GM18873 (cell line): Measurements from ENCODE around the gene SLC39A11.
A peak's percentile ranks its signal among the peaks of the same experiment; 100 is the strongest.

Experiments used
- ATAC-seq: cut with Tn5 transposase; IDR thresholded peaks from one replicate; pipeline ENCODE4 v1.9.1; 2021; ENCODE audit warnings: mild to moderate bottlenecking, moderate library complexity, moderate number of reproducible peaks; ENCODE audit not compliant: unreplicated experiment, low FRiP score

SLC39A11 gene

DNA sequence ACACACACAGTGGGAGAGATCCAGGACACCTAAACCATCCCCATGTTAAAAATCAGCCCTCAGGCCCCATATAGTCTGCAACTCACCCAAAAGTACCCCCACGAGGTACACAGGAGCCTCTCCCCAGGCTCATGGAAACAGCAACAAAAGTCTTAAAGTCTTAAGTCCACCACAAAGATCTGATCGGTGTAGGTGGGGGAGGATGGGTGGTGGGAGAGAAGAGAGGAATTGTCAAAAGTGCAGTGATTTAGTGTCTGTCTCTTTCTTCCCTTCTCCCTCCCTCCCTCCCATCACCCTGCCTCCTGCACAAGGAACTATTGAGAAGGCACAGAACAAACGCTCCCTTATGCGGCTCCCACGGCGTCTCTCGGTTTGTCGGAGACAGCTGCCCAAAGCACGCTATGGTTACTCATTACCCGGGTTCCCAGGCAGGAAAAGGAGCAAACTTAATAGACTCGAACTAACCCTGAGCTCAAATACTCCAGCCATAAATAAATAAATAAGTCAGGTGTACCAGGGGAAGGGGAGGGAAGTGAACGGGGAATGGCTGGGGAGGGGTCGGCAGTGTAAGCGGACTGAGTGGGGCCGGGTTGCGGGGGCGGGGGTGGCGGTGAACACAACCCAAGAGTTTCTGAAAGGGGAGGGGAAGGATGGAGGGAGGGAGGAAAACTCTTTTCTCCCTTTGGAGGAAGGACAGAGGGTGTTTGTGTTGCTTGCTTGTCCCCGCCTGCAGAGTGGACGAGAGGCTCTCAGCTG is 477.4 kb downstream of the SLC39A11 start:
- peak; percentile 60 for ATAC-seq

DNA sequence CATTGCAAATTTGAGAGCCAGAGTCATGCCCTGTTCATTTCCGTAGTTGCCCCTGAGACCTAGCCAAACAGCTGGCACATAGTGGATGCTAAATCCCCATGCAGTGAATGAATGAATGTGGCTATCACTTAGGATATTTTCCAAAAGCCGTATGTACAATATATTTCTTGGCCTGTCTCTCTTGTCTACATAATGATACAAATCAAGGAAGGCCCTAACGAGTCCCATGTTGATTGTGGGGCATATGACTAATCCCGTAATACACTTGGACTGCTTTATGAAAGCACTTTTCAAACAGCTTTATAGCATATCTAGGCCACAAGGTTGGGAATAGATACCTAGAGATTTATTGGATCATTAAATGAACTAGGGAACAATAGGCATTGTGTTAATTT is 478.0 kb downstream of the SLC39A11 start:
- no peak for ATAC-seq

DNA sequence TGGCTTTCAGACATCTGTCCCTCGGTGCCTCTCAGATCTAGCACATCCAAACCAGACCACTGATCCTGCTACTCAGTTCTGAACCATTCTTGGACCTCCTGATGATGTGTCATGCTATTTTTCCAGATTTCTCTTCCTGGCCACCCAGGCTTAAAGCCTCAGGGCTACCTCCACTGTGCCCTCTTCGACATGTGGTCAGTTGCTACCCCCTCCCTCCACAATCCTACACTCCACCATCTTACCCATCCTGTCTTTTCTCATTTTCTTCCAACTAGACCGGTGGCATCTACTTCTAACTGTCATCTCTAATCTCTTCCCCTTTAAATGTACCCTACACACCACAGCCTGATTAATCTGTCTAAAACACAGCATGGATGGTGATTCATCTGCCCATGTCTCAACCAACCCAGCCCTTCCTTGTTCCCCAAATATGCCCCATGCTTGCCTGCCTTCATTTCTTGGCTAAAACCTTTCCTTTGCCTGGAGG is 478.6 kb downstream of the SLC39A11 start:
- no peak for ATAC-seq

DNA sequence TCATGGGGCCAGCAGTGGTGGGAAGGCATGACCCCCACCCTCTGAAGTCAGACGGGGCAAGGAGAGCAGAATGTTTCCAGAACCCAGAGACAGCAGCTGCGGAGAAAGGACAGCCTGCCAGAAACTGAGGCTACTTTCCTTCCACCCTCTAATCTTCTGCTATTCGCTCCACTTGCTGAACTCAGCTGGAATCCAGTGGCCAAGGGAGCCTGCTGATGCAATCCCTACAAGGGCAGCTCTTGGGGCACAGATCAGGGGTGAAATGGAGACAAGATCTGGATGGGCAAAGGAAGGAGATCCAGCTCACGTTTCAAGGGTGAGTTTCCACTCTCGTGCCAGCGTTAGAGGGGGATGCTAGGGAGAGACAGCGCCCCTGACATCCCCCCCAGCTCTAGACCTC is 479.1 kb downstream of the SLC39A11 start:
- no peak for ATAC-seq

DNA sequence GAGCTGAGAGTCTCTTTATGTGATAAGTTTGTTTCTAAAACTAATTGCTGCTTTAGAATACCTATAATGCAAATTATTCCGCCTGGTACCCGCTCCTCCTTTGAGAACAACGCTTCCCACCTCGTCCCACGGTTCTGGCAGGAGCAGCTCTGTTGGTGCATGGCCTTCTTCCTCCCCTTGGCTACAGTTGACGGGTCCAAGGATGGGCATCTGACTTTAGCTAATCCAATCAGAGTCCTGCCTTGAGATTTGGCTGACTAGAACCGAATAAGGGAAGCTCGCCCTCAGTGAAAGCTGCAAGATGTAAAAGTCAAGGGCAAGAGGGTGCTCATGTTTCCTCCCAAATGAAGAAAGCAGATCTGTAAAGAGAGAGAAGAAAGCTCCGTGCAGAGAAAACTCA is 481.3 kb downstream of the SLC39A11 start:
- no peak for ATAC-seq

DNA sequence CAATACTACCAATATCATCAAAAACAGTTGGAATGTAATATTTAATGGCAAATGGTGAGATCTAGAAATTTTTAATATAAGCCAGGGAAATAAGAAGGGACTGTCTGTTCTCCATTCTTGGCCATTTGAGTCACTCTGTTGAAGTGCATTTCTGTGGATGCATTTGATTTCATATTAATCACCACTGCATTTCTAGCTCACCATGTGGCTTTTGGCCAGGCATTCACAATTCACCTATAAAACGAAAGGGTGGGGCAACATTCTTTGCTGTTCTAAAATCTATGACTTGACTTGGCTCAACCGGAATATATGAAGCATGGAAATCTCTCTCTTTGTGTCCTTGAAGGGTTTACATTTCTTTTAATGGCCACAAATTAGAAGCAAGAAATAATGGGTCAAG is 483.0 kb downstream of the SLC39A11 start:
- ATAC-seq: no peak

DNA sequence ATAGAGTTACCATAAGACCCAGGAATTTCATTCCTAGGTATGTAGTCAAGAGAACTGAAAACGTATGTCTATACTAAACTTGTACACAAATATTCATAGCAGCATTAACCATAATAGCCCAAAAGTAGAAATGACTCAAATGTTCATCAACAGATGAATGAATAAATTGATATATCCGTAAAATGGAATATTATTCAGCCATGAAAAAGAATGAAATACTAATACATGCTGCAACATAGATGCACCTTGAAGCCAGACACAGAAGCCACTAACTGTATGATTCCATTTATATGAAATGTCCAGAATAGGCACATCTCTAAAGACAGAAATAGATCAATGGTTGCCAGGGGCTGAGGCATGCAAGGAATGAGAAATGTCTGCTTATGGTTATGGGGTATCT is 484.1 kb downstream of the SLC39A11 start:
- ATAC-seq: no peak

DNA sequence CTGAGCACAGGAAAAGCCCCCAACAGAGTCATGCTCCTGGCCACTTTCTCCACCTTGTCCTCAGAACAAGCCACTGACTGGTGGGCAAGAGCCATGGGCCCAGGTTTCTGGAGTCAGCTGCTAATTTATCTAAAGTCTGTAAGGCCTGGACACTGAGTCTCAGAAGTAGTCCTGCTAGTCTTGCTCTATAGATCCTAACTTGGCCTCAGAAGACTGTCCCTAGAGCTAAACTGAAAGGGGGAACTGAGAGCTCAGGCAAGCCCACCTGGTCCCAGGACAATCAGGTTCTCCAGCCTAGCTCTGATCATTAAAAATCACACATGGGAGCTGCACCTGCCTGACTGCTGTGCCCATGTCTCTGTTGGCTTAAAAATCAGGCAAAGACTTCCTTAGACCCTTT is 485.8 kb downstream of the SLC39A11 start:
- no peak for ATAC-seq

DNA sequence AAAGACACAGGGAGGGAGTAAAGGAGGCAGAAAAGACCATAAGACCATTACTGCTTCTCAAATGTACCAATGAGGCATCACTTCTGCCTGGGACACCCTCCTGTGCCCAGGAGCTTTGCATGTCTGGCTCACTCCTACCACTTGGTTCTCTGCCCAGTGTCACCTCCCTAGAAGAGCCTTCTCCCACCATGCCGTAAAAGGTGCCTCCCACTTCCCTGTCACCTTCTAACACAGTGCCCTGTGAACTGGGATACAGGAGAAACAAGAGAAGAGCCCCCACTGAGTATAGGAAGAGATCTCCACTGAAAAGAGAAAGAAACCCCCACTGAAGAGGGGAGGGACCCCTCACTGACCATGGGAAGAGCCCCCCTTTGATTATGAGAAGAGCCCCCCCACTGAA is 486.9 kb downstream of the SLC39A11 start:
- ATAC-seq: no peak

DNA sequence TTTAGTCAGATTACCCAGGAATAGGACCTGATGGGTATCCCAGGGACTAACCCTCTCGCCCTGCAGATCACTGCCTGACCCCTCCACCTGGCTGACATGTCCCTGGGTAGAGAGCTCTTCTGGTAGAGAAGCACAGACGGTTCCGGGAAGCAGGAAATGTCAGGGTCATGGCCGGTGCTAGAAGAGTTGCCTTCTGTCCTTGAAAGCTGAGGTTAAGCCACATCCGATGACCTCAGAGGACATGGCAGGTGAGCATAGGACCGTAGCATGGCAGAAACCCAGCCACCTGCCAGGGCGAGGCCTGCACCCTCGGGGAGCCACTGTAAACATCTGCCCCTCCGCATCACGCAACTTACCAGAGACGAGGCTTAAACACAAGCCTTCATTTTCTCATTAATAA is 488.0 kb downstream of the SLC39A11 start:
- ATAC-seq: no peak

DNA sequence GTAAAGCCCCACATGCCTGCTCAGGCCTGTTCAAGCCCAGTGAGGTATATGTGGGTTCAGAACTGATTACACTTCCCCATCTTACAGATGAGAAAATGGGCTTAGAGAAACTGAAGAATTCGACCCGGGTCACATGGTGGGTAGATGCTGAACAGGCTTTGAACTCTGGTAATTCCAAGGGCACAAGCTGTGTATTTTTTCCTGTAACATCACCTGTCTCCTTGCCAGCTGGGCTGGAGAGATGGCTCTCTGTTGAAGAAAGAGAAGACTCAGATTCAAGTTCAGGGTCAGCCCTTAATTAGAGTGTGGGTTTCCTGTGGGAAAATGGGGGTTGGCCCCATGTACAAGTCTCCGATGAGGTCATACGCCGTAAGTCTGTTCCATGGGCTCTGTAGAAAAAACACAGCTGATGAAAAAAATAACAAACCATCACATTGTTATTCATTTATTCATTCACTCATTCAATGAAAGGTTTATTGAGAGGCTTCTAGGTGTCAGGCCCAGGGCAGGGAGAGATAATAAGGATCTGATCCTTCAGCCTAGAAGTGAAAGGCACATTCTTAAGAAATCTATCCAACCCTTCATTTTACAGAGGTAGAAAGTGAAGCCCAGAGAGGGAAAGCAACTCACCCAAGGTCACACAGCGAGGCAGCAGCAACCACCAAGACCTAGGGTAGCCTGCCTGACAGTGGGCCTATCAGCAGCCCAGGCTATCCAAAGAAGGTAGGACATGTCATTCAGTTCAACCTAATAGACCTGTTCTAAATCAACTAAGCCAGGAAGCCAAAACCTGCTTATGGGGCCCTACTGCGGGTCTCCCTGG is 488.9 kb downstream of the SLC39A11 start:
- no peak for ATAC-seq

DNA sequence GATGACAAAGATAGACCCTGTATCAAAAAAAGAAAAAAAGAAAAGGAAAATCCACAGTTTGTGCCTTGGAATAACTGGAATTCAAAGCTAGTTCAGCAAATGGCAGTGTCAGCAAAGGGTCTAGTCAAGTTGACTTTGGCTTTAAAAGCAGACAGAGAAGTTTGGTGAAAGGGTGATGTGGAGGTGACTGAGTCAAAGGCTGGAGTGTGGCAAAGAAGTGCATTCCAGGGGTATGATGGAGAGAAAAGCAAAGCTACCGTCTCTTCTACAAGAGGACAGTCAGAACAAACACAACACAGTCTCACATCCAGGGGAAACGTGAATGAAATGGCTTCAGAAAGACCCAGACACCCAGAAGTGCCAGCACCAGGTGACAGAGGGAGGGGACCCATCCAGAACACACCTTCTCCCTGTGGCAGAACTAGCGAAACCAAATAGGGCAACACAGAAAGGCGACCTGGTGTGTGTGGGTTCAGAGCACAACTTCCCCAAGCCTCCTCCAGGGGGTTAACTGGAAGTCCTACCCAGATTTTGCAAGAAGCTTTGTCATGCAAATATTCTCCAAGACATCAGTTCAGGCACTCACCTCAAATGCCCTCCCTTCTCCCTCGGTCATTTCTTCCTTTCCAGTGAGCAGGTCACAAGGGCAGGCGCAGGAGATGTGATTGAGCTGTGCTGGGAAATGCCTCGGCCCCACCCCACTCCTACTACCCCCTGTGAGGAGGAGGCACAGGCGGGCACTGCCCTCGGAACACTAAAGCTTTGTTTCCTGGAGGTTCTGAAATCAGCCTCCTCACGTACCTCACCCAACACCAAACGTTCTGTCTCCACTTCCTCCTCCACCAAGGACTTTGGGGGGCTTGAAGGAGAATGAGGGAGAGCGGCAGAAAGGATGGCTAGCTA is 489.7 kb downstream of the SLC39A11 start:
- ATAC-seq: peak; percentile 45

DNA sequence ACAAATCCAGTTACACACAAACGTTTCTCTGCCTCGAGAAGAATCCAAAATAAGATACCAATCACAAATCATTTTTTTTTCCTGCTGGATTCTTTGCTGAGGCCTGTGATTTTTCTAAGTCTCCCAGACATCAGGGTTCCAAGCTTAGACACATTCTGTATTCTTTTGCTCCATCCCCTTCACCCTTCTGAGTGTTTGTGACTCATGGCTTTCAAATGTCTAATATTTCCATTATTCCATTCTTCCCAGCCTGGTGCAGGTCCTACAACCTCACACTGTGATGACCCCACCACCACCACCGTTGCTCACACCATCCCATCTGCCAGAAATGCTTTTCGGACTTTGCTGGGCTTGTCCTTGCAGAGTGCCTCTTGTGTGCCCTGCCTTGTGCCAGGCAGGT is 491.6 kb downstream of the SLC39A11 start:
- ATAC-seq: no peak

DNA sequence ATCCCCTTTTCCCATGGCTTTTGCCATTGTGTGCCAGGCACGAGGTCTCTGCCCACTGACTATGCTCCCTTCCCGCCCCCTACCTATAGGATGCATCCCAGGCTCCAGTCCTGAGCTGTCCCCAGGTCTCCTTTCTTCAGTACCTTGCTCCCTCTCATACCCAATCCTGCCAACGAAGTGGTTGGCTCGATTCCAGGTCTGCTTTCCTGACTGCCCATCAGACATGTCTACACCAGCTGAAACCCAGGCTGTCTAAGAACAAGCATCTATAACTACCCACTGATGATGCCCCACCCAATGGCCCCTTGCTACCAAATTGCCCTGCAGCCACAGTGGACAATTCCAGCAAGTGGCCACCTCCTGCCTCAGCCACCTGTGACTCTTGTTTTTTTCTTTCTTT is 492.6 kb downstream of the SLC39A11 start:
- ATAC-seq: no peak

DNA sequence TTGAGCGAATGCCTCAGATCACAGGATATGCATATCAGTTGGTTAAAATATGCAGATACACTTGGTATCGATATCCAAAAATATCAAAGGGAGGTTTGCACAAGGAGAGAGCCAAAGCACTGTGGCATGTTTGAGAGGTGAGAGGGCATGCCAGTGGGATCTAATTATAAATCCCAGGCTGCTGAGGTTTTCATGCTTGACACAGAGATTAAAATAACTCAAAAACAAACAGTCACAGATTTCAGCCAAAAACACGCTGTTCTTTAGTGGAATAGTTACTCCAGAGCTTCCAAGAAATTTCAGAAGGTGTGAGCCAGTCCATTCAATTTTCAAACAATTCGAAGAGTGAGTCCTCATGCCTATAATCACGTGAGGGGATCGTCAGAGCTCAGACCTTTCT is 493.8 kb downstream of the SLC39A11 start:
- no peak for ATAC-seq

DNA sequence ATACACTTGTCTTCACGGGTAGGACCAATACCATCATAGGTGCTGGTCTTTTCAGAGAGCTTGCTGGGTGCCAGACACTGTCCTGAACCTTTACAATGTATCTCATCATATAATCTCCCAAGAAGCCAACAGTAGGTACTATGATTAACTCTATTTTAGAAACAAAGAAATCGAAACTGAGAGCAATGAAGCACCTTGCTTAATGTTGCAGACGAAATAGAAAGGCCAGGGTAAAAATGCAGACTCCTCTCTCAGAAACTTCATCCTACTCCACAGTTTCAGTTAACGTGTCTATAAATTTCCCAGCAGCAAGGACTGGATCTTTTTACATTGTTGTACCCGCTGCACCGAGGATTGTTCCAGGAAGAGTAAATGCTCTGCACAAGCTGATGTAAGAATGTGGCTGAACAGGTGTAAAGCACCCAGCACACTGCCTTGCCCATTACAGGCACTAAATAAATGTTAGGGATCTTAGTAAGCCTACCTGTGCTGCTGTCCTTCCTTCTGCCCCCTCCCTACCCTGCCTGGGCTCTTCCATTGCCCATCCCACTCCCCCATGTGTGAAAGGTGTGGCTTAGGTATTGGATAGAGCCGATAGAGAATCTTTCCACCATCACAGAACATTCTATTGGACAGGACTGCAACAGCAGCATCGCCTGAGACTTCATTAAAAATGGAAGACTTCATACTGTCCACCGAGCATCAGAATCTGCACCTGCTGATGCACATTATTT is 495.0 kb downstream of the SLC39A11 start:
- no peak for ATAC-seq
